ENCODE measurements around the gene SLAMF6.
"Not testable (repeated sequence)": the region's sequence is repeated elsewhere in the genome, so short reads cannot be mapped to it uniquely, and the experiment has no call there.

SLAMF6 gene

DNA sequence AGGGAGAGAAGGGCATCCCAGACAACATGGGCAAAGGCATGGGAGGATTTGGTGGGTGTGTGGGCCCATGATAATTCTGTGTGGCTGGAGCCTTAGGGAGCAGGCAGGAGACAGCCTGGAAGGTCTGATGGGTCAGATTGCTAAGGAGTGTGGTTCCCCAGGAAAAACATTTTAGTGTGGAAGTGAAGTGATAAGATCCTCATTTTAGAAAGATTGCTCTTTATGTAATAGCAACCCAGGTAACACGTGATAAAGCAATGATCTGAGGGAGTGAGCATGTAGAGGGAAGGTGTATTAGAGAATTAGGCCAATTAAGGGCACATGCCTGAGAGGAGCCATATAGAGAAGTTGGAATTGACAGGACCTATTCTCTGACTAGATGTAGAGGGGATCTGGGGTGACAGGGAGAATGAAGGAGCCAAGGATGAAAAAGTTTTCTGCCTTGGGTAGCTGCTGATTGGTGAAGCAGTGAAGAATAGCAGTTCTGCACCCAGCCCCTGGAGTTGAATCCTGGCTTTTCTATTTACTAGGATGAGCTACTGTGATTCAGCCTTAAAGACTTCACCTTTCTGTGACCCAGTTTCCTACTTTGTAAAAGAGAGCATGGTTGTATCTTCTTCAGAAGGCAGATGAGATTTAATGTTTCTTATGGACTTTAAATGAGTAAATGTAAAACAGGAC, 18.7 kb upstream of the SLAMF6 start:
- peaks cover 4% of the 10 kb centered on the region; the same call in 1 of the 2 replicates for H3K4me1 ChIP-seq (ENCODE audit: control insufficient read depth, insufficient read depth, low read length)
- H3K27me3 ChIP-seq (ENCODE audit: control insufficient read depth, insufficient read depth, low read length) = no peaks in the 10 kb centered on the region
- no peak overlapping the region for H3K27ac ChIP-seq (ENCODE audit: low read depth, low read length)
- H3K9me3 ChIP-seq (ENCODE audit: control insufficient read depth, insufficient read depth, low read depth, low read length) = no peaks in the 10 kb centered on the region
- H3K4me3 ChIP-seq (ENCODE audit: low read depth, low read length) = no peak overlapping the region
- no peak overlapping the region for H3K9ac ChIP-seq (ENCODE audit: low read length)
- no peaks in the 10 kb centered on the region for H3K36me3 ChIP-seq (ENCODE audit: control insufficient read depth, insufficient read depth, low read length)

DNA sequence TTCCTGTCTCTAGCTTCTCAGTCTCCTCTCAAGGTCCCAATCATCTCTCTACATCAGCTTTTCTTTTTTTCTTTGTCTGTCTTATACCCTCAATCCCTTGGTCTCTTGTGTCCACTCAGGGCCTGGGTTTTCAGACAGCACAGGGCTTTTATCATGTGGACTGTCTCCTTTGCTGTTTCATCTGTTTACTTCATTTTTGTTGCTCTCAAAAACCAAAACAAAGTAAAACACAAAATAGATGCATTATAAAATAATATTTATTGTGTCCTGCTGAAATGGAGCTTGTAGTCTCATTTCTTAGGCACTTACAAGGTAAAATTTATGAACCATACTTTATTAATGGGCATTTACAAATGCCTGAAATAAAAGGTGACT, 17.8 kb upstream of the SLAMF6 start:
- no peak overlapping the region for H3K27ac ChIP-seq (ENCODE audit: low read depth, low read length)
- no peak overlapping the region for H3K9ac ChIP-seq (ENCODE audit: low read length)
- no peaks in the 10 kb centered on the region for H3K9me3 ChIP-seq (ENCODE audit: control insufficient read depth, insufficient read depth, low read depth, low read length)
- no peak overlapping the region for H3K4me3 ChIP-seq (ENCODE audit: low read depth, low read length)
- H3K4me1 ChIP-seq (ENCODE audit: control insufficient read depth, insufficient read depth, low read length) = peaks cover 4% of the 10 kb centered on the region; the same call in 1 of the 2 replicates
- H3K27me3 ChIP-seq (ENCODE audit: control insufficient read depth, insufficient read depth, low read length) = no peaks in the 10 kb centered on the region
- no peaks in the 10 kb centered on the region for H3K36me3 ChIP-seq (ENCODE audit: control insufficient read depth, insufficient read depth, low read length)

DNA sequence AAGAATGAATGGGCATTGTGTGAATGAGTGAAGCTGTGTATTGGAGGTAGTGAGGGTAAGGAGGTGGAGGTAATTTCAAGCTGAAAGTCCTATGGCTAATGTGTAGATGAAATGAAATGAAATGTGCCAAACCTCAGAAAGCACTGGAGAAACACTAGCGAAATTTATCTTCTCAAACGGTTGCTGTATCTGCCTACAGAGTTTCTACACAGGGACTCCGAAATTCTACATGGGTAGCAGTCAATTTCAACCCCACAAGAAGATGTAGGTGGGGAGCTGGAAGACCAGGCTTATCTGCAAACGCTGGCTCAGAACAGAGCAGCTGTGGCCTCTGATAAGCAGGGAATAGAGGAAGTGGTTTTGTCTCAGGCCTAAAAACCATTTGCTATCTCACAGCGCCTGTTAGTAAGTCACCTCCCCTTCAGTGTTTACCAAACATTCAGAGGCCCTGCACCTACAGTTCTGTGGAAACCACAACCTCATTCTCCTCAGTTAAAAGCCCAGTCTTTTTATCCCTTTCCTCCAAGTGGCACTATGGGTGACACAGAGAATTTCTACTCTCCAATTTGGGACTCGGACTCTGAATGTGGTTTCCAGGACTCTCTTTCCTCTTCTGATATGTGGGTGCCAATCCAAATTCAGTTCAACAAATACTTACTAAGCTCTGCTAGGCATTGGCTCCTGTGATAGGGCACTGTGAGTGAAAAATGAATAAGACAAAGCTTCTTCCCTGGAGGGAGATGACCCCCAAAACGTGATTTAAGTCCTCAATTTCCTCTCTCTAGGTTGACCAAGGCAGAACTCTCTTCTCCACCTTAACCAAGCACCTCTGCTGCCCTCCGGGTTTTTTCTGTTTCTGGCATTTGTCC, 17.2 kb upstream of the SLAMF6 start:
- H3K4me1 ChIP-seq (ENCODE audit: control insufficient read depth, insufficient read depth, low read length) = peaks cover 4% of the 10 kb centered on the region; the same call in 1 of the 2 replicates

DNA sequence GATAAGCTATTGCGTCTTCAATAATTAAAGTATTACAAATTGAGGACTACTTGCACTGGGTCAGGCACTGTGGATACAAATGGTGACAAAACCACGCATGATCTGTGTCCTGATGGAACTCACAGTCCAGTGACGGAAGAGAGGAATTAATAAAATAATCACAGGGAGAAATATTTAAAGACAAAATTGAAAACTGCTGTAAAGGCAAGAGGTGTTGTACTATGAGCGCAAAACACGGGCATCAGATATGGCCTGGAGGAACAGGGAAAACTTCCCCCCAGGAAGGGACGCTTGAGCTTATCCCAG, 16.6 kb upstream of the SLAMF6 start:
- peaks cover 6% of the 10 kb centered on the region; the same call in 1 of the 2 replicates for H3K9me3 ChIP-seq (ENCODE audit: control insufficient read depth, insufficient read depth, low read depth, low read length)
- no peak overlapping the region for H3K9ac ChIP-seq (ENCODE audit: low read length)
- H3K27ac ChIP-seq (ENCODE audit: low read depth, low read length) = no peak overlapping the region
- no peaks in the 10 kb centered on the region for H3K27me3 ChIP-seq (ENCODE audit: control insufficient read depth, insufficient read depth, low read length)
- H3K4me1 ChIP-seq (ENCODE audit: control insufficient read depth, insufficient read depth, low read length) = peaks cover 4% of the 10 kb centered on the region; the same call in 1 of the 2 replicates
- no peak overlapping the region for H3K4me3 ChIP-seq (ENCODE audit: low read depth, low read length)
- no peaks in the 10 kb centered on the region for H3K36me3 ChIP-seq (ENCODE audit: control insufficient read depth, insufficient read depth, low read length)

More for the DNA sequence above, 17.2 kb upstream of the SLAMF6 start:
- no peak overlapping the region for H3K9ac ChIP-seq (ENCODE audit: low read length)
- H3K27ac ChIP-seq (ENCODE audit: low read depth, low read length) = no peak overlapping the region
- no peak overlapping the region for H3K4me3 ChIP-seq (ENCODE audit: low read depth, low read length)
- peaks cover 2% of the 10 kb centered on the region; the same call in 1 of the 2 replicates for H3K9me3 ChIP-seq (ENCODE audit: control insufficient read depth, insufficient read depth, low read depth, low read length)
- no peaks in the 10 kb centered on the region for H3K27me3 ChIP-seq (ENCODE audit: control insufficient read depth, insufficient read depth, low read length)
- H3K36me3 ChIP-seq (ENCODE audit: control insufficient read depth, insufficient read depth, low read length) = no peaks in the 10 kb centered on the region

DNA sequence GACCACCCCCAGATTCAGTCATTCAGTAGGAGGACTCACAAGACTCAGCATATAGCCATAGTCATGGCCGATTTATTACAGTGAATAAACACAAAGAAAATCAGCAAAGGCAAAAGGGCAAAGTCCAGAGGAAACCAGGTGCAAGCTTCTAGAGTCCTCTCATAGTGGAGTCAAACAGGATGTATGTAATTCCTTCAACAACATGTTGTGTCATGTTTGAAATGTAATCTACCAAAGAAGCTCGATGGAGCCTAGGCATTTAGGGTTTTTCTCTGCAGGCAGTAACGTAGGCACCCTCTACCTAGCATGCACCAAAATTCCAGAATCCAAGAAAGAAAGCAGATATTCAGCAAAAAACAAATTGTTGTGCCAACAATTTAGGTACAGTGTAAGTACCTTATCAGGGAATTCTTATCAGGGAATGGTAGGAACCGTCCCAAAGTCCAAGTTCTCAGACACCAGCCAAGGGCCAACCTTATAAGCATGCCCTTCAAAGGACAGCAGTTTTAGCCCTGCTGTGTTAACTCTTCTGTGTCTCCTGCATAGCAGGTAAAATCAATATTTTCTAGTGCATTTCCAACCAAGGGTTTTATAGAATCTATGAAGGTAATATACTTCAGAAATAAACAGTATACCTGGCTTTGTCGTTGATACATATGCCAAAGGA, 16.1 kb upstream of the SLAMF6 start:
- Histone ChIP-seq H3K4me3 (ENCODE audit: low read depth, low read length) (no peak overlapping the region), H3K27me3 (ENCODE audit: control insufficient read depth, insufficient read depth, low read length) (no peaks in the 10 kb centered on the region), H3K36me3 (ENCODE audit: control insufficient read depth, insufficient read depth, low read length) (no peaks in the 10 kb centered on the region), H3K9me3 (ENCODE audit: control insufficient read depth, insufficient read depth, low read depth, low read length) (peaks cover 12% of the 10 kb centered on the region; the same call in 1 of the 2 replicates), H3K4me1 (ENCODE audit: control insufficient read depth, insufficient read depth, low read length) (peaks cover 4% of the 10 kb centered on the region; the same call in 1 of the 2 replicates), H3K27ac (ENCODE audit: low read depth, low read length) (no peak overlapping the region), H3K9ac (ENCODE audit: low read length) (no peak overlapping the region)

DNA sequence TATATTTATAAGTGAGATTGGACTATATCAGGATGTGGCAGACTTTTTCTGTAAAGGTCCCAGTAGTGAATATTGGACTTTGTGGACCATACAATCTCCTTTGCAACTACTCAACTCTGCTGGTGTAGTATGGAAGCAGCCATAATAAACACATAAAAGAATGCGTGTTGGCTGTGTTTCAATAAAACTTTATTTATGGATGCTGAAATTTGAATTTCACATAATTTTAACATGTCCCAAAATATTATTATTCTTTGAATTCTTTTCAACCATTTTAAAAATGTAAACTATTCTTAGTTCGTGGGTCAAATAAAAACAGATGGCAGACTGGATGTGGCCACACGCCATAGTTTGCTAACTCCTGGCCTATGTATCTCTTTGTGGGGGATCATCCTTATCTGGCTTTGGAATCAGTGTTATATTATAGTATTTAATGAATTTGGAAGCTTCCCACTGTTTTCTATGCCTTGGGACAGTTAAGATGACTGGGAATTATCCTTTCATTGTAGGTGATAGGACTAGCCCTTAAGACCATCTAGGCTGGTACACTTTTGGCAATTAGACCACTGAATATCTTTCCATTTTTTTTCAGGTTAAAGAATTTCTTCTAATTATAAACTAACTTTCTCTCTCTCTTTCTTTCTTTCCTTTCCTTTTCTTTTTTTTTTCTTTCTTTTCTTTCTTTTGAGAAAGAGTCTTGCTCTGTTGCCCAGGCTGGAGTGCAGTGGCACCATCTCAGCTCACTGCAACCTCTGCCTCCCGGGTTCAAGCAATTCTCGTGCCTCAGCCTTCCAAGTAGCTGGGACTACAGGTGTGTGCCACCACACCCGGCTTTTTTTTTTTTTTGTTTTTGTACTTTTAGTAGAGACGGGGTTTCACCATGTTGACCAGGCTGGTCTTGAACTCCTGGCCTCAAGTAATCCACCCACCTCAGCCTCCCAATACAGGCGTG, 14.9 kb upstream of the SLAMF6 start:
- no peak overlapping the region for H3K27ac ChIP-seq (ENCODE audit: low read depth, low read length)
- no peaks in the 10 kb centered on the region for H3K27me3 ChIP-seq (ENCODE audit: control insufficient read depth, insufficient read depth, low read length)
- no peak overlapping the region for H3K9ac ChIP-seq (ENCODE audit: low read length)
- peaks cover 13% of the 10 kb centered on the region; the same call in 1 of the 2 replicates for H3K9me3 ChIP-seq (ENCODE audit: control insufficient read depth, insufficient read depth, low read depth, low read length)
- peaks cover 4% of the 10 kb centered on the region; the same call in 1 of the 2 replicates for H3K4me1 ChIP-seq (ENCODE audit: control insufficient read depth, insufficient read depth, low read length)
- no peak overlapping the region for H3K4me3 ChIP-seq (ENCODE audit: low read depth, low read length)
- no peaks in the 10 kb centered on the region for H3K36me3 ChIP-seq (ENCODE audit: control insufficient read depth, insufficient read depth, low read length)

DNA sequence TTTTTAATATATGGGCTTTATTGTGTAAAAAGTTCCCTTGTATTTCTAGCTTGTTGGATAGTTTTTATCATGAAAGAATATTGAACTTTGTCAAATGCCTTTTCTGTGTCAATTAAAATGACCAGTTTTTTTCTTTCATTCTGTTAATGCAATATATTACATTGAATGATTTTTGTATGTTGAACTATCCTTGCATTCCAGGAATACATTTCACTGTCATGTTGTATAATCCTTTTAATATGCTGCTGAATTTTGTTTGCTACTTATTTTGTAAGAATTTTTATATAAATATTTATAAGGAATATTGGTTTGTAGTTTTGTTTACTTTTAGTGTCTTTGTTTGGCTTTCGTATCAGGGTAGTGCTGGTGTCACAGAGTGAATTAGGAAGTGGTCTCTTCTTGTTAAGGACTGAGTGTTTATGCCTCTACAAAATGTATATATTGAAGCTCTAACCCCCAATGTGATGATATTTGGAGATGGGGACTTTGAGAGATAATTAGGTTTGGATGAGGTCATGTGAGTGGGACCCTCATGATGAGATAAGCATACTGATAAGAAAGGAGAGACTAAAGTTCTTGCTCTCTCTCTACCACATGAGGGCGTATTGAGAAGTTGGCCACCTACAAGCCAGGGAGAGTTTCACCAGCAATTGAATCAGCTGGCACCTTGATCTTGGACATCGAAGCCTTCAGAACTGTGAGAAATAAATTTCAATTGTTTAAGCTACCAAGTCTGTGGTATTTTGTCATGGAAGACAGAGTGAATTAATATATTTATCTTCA, 12.0 kb upstream of the SLAMF6 start:
- no peak overlapping the region for H3K27ac ChIP-seq (ENCODE audit: low read depth, low read length)
- H3K36me3 ChIP-seq (ENCODE audit: control insufficient read depth, insufficient read depth, low read length) = no peaks in the 10 kb centered on the region
- no peak overlapping the region for H3K9ac ChIP-seq (ENCODE audit: low read length)
- no peaks in the 10 kb centered on the region; the same call in 1 of the 2 replicates for H3K4me1 ChIP-seq (ENCODE audit: control insufficient read depth, insufficient read depth, low read length)
- no peaks in the 10 kb centered on the region for H3K27me3 ChIP-seq (ENCODE audit: control insufficient read depth, insufficient read depth, low read length)
- H3K9me3 ChIP-seq (ENCODE audit: control insufficient read depth, insufficient read depth, low read depth, low read length) = peaks cover 29% of the 10 kb centered on the region
- no peak overlapping the region for H3K4me3 ChIP-seq (ENCODE audit: low read depth, low read length)

DNA sequence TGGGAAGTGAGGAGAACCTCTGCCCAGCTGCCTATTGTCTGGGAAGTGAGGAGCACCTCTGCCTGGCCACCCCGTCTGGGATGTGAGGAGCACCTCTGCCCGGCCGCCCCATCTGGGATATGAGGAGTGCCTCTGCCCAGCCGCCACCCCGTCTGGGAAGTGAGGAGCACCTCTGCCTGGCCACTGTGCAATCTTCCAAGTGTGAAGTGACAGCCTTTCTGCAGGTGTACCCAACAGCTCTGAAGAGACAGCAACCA, 9.4 kb upstream of the SLAMF6 start:
- not testable (repeated sequence) for H3K36me3 ChIP-seq (ENCODE audit: control insufficient read depth, insufficient read depth, low read length); H3K4me3 ChIP-seq (ENCODE audit: low read depth, low read length); H3K27me3 ChIP-seq (ENCODE audit: control insufficient read depth, insufficient read depth, low read length); H3K4me1 ChIP-seq (ENCODE audit: control insufficient read depth, insufficient read depth, low read length); H3K27ac ChIP-seq (ENCODE audit: low read depth, low read length); H3K9ac ChIP-seq (ENCODE audit: low read length)
- H3K9me3 ChIP-seq (ENCODE audit: control insufficient read depth, insufficient read depth, low read depth, low read length) = peaks cover 29% of the 10 kb centered on the region

DNA sequence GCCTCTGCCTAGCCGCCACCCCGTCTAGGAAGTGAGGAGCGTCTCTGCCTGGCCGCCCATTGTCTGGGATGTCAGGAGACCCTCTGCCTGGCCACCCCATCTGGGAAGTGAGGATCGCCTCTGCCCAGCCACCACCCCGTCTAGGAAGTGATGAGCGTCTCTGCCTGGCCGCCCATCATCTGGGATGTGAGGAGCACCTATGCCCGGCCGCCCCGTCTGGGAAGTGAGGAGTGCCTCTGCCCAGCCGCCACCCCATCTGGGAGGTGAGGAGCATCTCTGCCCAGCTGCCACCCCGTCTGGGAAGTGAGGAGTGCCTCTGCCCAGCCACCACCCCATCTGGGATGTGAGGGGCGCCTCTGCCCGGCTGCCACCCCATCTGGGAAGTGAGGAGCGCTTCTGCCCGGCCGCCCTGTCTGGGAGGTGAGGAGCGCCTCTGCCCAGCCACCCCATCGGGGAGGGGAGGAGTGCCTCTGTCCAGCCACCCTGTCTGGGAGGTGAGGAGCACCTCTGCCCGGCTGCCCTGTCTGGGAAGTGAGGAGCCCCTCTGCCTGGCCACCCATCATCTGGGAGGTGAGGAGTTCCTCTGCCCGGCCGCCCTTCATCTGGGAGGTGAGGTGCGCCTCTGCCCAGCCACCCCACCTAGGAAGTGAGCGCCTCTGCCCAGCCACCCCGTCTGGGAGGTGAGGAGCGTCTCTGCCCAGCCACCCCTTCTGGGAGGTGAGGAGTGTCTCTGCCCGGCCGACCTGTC, 8.9 kb upstream of the SLAMF6 start:
- not testable (repeated sequence) for H3K27me3 ChIP-seq (ENCODE audit: control insufficient read depth, insufficient read depth, low read length); H3K9ac ChIP-seq (ENCODE audit: low read length); H3K27ac ChIP-seq (ENCODE audit: low read depth, low read length); H3K36me3 ChIP-seq (ENCODE audit: control insufficient read depth, insufficient read depth, low read length); H3K4me3 ChIP-seq (ENCODE audit: low read depth, low read length); H3K4me1 ChIP-seq (ENCODE audit: control insufficient read depth, insufficient read depth, low read length)
- peaks cover 29% of the 10 kb centered on the region for H3K9me3 ChIP-seq (ENCODE audit: control insufficient read depth, insufficient read depth, low read depth, low read length)

All from HUES6 (cell line).